Astrocyte (in vitro differentiated cells and primary cell): ENCODE data around the gene RAP1GAP. TPM values are rescaled to one million over a fixed set of nuclear protein-coding genes. Genes with fewer than 3 reads are reported as not detected.

Experiments
- DNase-seq: peaks from one replicate; pipeline ENCODE4 v3.0.0-alpha.2; 2010; ENCODE audit warnings: low read depth
- FAIRE-seq: peaks from 2 replicates; lab custom pipeline; 2011; peaks lifted over from hg19 to GRCh38; lab: Jason Lieb, UNC
- H2AFZ ChIP-seq: 2 replicates; pipeline ENCODE4 v1.6.0; 2012; ENCODE audit warnings: low read depth, low read length, inconsistent platforms
- H3K27ac ChIP-seq: 2 replicates; pipeline ENCODE4 v1.5.1; 2011; ENCODE audit warnings: low read depth, low read length, inconsistent platforms
- H3K27me3 ChIP-seq: 2 replicates; pipeline ENCODE4 v1.6.0; 2011; ENCODE audit warnings: low read length, inconsistent platforms; ENCODE audit not compliant: insufficient read depth
- H3K36me3 ChIP-seq: 2 replicates; pipeline ENCODE4 v1.5.1; 2011; ENCODE audit warnings: low read length, inconsistent platforms; ENCODE audit not compliant: insufficient read depth
- H3K4me1 ChIP-seq: 2 replicates; pipeline ENCODE4 v1.5.1; 2011; ENCODE audit warnings: low read length, inconsistent platforms; ENCODE audit not compliant: insufficient read depth
- H3K4me2 ChIP-seq: 2 replicates; pipeline ENCODE4 v1.6.0; 2012; ENCODE audit warnings: low read length, inconsistent platforms
- H3K4me3 ChIP-seq: 2 replicates; pipeline ENCODE4 v1.5.1; 2011; ENCODE audit warnings: low read depth, mild to moderate bottlenecking, low read length, inconsistent platforms; ENCODE audit not compliant: insufficient read depth
- H3K79me2 ChIP-seq: 2 replicates; pipeline ENCODE4 v1.6.0; 2012; ENCODE audit warnings: mild to moderate bottlenecking, low read length, inconsistent platforms; ENCODE audit not compliant: insufficient read depth
- H3K9ac ChIP-seq: 2 replicates; pipeline ENCODE4 v1.6.0; 2012; ENCODE audit warnings: mild to moderate bottlenecking, low read length, inconsistent platforms
- H3K9me3 ChIP-seq: 2 replicates; pipeline ENCODE4 v1.5.1; 2012; ENCODE audit warnings: low read depth, mild to moderate bottlenecking, low read length, inconsistent platforms; ENCODE audit not compliant: insufficient read depth
- H4K20me1 ChIP-seq: 2 replicates; pipeline ENCODE4 v1.6.0; 2012; ENCODE audit warnings: low read length, inconsistent platforms; ENCODE audit not compliant: insufficient read depth
- H3K27ac Mint-ChIP-seq: one replicate; pipeline ENCODE4 v1.8.0; 2021; ENCODE audit warnings: mild to moderate bottlenecking, mixed read lengths; ENCODE audit not compliant: unreplicated experiment
- H3K27me3 Mint-ChIP-seq: one replicate; pipeline ENCODE4 v1.8.0; 2021; ENCODE audit warnings: low read depth, mixed read lengths; ENCODE audit not compliant: unreplicated experiment
- H3K36me3 Mint-ChIP-seq: one replicate; pipeline ENCODE4 v1.8.0; 2021; ENCODE audit warnings: low read depth, mixed read lengths; ENCODE audit not compliant: unreplicated experiment
- H3K4me1 Mint-ChIP-seq: one replicate; pipeline ENCODE4 v1.8.0; 2021; ENCODE audit warnings: low read depth, mixed read lengths; ENCODE audit not compliant: unreplicated experiment
- H3K4me3 Mint-ChIP-seq: one replicate; pipeline ENCODE4 v1.8.0; 2021; ENCODE audit warnings: mild to moderate bottlenecking, moderate library complexity, mixed read lengths; ENCODE audit not compliant: unreplicated experiment
- H3K9me3 Mint-ChIP-seq: one replicate; pipeline ENCODE4 v1.8.0; 2021; ENCODE audit warnings: mild to moderate bottlenecking, mixed read lengths; ENCODE audit not compliant: unreplicated experiment
- EZH2 ChIP-seq: IDR thresholded peaks from 2 replicates; pipeline ENCODE4 v1.6.1; 2012; ENCODE audit warnings: mild to moderate bottlenecking, low read length, inconsistent platforms; ENCODE audit not compliant: insufficient read depth
- total RNA-seq: library from RNA; stranded (reverse); gene quantifications from 2 replicates; pipeline ENCODE4 v1.2.1, GENCODE V29; 2021
- TF ChIP-seq, protein P1 (sequence below): IDR thresholded peaks from 2 replicates; pipeline ENCODE4 v1.5.1; 2011; ENCODE audit warnings: low read depth, mild to moderate bottlenecking, inconsistent platforms, low read length, moderate library complexity; ENCODE audit not compliant: insufficient read depth

Gene RAP1GAP
- total RNA-seq, 1 donor from 2014 or later, result 3.2 TPM

DNA sequence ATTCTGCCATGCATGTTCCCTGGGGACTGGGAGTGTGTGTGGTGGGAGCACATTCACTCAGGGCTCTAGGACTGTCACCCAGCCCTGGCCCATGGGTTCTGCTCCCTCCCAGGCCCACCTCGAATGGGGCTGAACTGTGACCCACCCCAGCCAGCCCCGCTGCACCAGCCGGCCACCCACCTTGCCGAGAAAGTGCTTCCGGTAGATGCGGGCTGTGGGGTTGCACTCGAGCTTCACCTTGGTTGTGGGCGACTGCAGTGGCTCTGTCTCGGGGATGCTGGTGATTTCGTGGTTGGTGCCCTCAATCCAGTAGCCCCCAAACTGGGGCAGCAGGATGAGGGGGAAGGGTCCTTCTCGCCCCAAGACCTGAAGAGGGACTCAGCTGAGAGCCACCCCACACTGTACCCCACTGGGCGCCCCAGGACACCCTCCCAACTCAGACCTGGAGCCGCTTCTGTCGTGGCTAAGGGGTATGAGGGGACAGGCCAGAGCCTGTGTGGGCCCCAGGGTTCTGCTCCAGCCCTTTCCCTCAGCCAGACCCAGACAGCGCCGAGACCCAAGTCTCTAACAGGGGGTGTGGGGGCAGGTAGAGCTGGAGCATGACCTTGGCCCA lies 51.9 kb downstream of the RAP1GAP start:
- H3K9ac ChIP-seq, result no peak overlapping the region
- peaks cover 19% of the 10 kb centered on the region for H3K27me3 ChIP-seq
- no peak overlapping the region for H3K4me3 Mint-ChIP-seq
- no peaks in the 10 kb centered on the region for H3K9me3 Mint-ChIP-seq
- FAIRE-seq, result no peak
- H3K36me3 ChIP-seq, result no peaks in the 10 kb centered on the region
- DNase-seq, result no peak
- peaks cover 50% of the 10 kb centered on the region for H3K27me3 Mint-ChIP-seq
- no peak overlapping the region for H3K4me3 ChIP-seq
- no peaks in the 10 kb centered on the region for H3K79me2 ChIP-seq
- no peak overlapping the region for H2AFZ ChIP-seq
- no peaks in the 10 kb centered on the region for H3K9me3 ChIP-seq
- H3K27ac ChIP-seq, result no peak overlapping the region
- H3K4me2 ChIP-seq, result no peak overlapping the region
- H4K20me1 ChIP-seq, result peaks cover 5% of the 10 kb centered on the region
- H3K36me3 Mint-ChIP-seq, result peaks cover 3% of the 10 kb centered on the region
- H3K4me1 Mint-ChIP-seq, result no peaks in the 10 kb centered on the region
- no peak overlapping the region for H3K27ac Mint-ChIP-seq
- TF ChIP-seq EZH2, result no peak
- TF ChIP-seq, protein P1, sequence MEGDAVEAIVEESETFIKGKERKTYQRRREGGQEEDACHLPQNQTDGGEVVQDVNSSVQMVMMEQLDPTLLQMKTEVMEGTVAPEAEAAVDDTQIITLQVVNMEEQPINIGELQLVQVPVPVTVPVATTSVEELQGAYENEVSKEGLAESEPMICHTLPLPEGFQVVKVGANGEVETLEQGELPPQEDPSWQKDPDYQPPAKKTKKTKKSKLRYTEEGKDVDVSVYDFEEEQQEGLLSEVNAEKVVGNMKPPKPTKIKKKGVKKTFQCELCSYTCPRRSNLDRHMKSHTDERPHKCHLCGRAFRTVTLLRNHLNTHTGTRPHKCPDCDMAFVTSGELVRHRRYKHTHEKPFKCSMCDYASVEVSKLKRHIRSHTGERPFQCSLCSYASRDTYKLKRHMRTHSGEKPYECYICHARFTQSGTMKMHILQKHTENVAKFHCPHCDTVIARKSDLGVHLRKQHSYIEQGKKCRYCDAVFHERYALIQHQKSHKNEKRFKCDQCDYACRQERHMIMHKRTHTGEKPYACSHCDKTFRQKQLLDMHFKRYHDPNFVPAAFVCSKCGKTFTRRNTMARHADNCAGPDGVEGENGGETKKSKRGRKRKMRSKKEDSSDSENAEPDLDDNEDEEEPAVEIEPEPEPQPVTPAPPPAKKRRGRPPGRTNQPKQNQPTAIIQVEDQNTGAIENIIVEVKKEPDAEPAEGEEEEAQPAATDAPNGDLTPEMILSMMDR, result no peak
- H3K4me1 ChIP-seq, result no peaks in the 10 kb centered on the region

DNA sequence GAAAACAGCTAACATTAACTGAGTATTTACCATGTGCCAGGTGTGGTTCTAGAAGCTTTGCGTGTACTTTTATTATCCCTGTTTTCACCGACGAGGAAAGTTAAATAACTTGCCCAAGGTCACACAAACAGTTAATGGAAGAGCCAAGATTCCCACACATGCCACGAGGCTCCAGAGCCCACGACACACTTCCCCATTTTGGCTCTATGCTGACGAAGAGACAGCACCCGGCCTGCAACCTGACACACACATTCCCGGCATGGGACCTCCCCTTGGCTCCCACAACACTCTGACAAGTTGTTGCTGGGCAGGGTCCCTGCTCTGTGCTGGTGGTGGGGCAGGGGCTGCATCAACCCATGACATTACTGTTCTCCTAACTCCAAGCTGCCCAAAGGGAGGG lies 52.8 kb downstream of the RAP1GAP start:
- TF ChIP-seq, protein P1, result no peak
- no peak for TF ChIP-seq EZH2
- H3K27ac Mint-ChIP-seq, result no peak overlapping the region

GRCh38 chr1:21614419-21615115 lies 54.6 kb downstream of the RAP1GAP start:
- Mint-ChIP-seq H3K36me3 (no peaks in the 10 kb centered on the region), H3K27ac (no peak overlapping the region), H3K4me3 (no peak overlapping the region), H3K9me3 (no peaks in the 10 kb centered on the region), H3K4me1 (no peaks in the 10 kb centered on the region), H3K27me3 (peaks cover 47% of the 10 kb centered on the region)
- peaks cover 8% of the 10 kb centered on the region for H3K27me3 ChIP-seq
- H2AFZ ChIP-seq, result no peak overlapping the region
- no peaks in the 10 kb centered on the region for H3K79me2 ChIP-seq
- H4K20me1 ChIP-seq, result no peaks in the 10 kb centered on the region
- no peak overlapping the region for H3K9ac ChIP-seq
- TF ChIP-seq, protein P1, result no peak
- no peak for TF ChIP-seq EZH2
- DNase-seq, result no peak
- no peak overlapping the region for H3K27ac ChIP-seq
- H3K4me1 ChIP-seq, result no peaks in the 10 kb centered on the region
- no peak overlapping the region for H3K4me3 ChIP-seq
- H3K9me3 ChIP-seq, result no peaks in the 10 kb centered on the region
- H3K36me3 ChIP-seq, result no peaks in the 10 kb centered on the region
- H3K4me2 ChIP-seq, result no peak overlapping the region
- no peak for FAIRE-seq

More for the DNA sequence above, 52.8 kb downstream of the RAP1GAP start:
- peaks cover 50% of the 10 kb centered on the region for H3K27me3 Mint-ChIP-seq
- no peaks in the 10 kb centered on the region for H3K4me1 Mint-ChIP-seq
- Histone ChIP-seq H3K27me3 (peaks cover 13% of the 10 kb centered on the region), H3K36me3 (no peaks in the 10 kb centered on the region), H3K27ac (no peak overlapping the region), H3K4me1 (no peaks in the 10 kb centered on the region), H3K79me2 (no peaks in the 10 kb centered on the region), H3K9me3 (no peaks in the 10 kb centered on the region), H4K20me1 (peaks cover under 1% of the 10 kb centered on the region), H2AFZ (no peak overlapping the region), H3K9ac (no peak overlapping the region), H3K4me2 (no peak overlapping the region), H3K4me3 (no peak overlapping the region)
- no peak for DNase-seq
- FAIRE-seq, result no peak
- H3K4me3 Mint-ChIP-seq, result no peak overlapping the region
- no peaks in the 10 kb centered on the region for H3K9me3 Mint-ChIP-seq
- peaks cover under 1% of the 10 kb centered on the region for H3K36me3 Mint-ChIP-seq
